Neutrophil (primary cell): ENCODE measurements around the gene EGFL7.

Experiments
- H3K27ac ChIP-seq: fragments of 200-600 bp; sonication (generic); 2 replicates; pipeline ENCODE4 v1.5.1; 2016; ENCODE audit warnings: mild to moderate bottlenecking, moderate library complexity
- H3K27me3 ChIP-seq: fragments of 200-600 bp; sonication (generic); 2 replicates; pipeline ENCODE4 v1.6.0; 2016; ENCODE audit warnings: mild to moderate bottlenecking
- H3K36me3 ChIP-seq: fragments of 200-600 bp; sonication (generic); 2 replicates; pipeline ENCODE4 v1.5.1; 2017
- H3K4me1 ChIP-seq, 2 experiments: fragments of 200-600 bp in 1 of 2; sonication (generic) in 1 of 2; 1 replicate in 1 of 2; 2 replicates in 1 of 2; pipeline versions ENCODE4 v1.5.1 to v1.6.1; 2013 to 2016; ENCODE audit warnings: low read depth in 1 of 2, low read length in 1 of 2, mild to moderate bottlenecking in 1 of 2, moderate library complexity in 1 of 2; ENCODE audit not compliant: control insufficient read depth in 1 of 2, insufficient read depth in 1 of 2
- H3K4me3 ChIP-seq, 2 experiments: fragments of 200-600 bp in 1 of 2; sonication (generic) in 1 of 2; 1 replicate in 1 of 2; 2 replicates in 1 of 2; pipeline ENCODE4 v1.5.1; 2013 to 2016; ENCODE audit warnings: low read depth in 1 of 2, low read length in 1 of 2, mild to moderate bottlenecking in 1 of 2, moderate library complexity in 1 of 2
- H3K9me3 ChIP-seq: fragments of 200-600 bp; sonication (generic); 2 replicates; pipeline ENCODE4 v1.5.1; 2016
- CTCF ChIP-seq: fragments of 200-600 bp; sonication (generic); IDR thresholded peaks from 2 replicates; pipeline ENCODE4 v1.5.1; 2016; ENCODE audit warnings: antibody characterized with exemption

The EGFL7 gene

GRCh38 chr9:136645903-136646754, 16.6 kb upstream of the EGFL7 start:
- TF ChIP-seq CTCF, result no peak
- Histone ChIP-seq H3K27me3 (peaks cover 95% of the 10 kb centered on the region), H3K4me1 (peaks cover 21 to 26% of the 10 kb centered on the region in 2 experiments), H3K27ac (no peak overlapping the region), H3K36me3 (no peaks in the 10 kb centered on the region), H3K9me3 (no peaks in the 10 kb centered on the region), H3K4me3 (no peak overlapping the region)

GRCh38 chr9:136646827-136647711, 15.6 kb upstream of the EGFL7 start:
- Histone ChIP-seq H3K27me3 (peaks cover 100% of the 10 kb centered on the region), H3K4me3 (no peak overlapping the region), H3K36me3 (no peaks in the 10 kb centered on the region), H3K9me3 (no peaks in the 10 kb centered on the region), H3K27ac (no peak overlapping the region), H3K4me1 (peaks cover 21 to 26% of the 10 kb centered on the region in 2 experiments)
- no peak for TF ChIP-seq CTCF

GRCh38 chr9:136648751-136649150, 14.0 kb upstream of the EGFL7 start:
- Histone ChIP-seq H3K9me3 (no peaks in the 10 kb centered on the region), H3K36me3 (no peaks in the 10 kb centered on the region), H3K4me1 (peaks cover 21 to 26% of the 10 kb centered on the region in 2 experiments), H3K4me3 (no peak overlapping the region), H3K27ac (no peak overlapping the region), H3K27me3 (peaks cover 100% of the 10 kb centered on the region)
- no peak for TF ChIP-seq CTCF

- Histone ChIP-seq H3K36me3 (no peaks in the 10 kb centered on the region), H3K27ac (no peak overlapping the region), H3K4me1 (peaks cover 11 to 14% of the 10 kb centered on the region in 2 experiments), H3K4me3 (no peak overlapping the region), H3K27me3 (peaks cover 100% of the 10 kb centered on the region), H3K9me3 (no peaks in the 10 kb centered on the region)
- no peak for TF ChIP-seq CTCF
Measured at GRCh38 chr9:136650021-136650420, 12.7 kb upstream of the EGFL7 start.

GRCh38 chr9:136650648-136651047, 12.1 kb upstream of the EGFL7 start:
- Histone ChIP-seq H3K27ac (no peak overlapping the region), H3K9me3 (no peaks in the 10 kb centered on the region), H3K36me3 (no peaks in the 10 kb centered on the region), H3K4me1 (peaks cover 6 to 8% of the 10 kb centered on the region in 2 experiments), H3K4me3 (no peak overlapping the region), H3K27me3 (peaks cover 100% of the 10 kb centered on the region)
- no peak for TF ChIP-seq CTCF
